Testis (tissue), 2 donors: ENCODE results near the gene CAMTA1.

ENCODE experiments used
- POLR2A ChIP-seq: fragments of 450-650 bp; IDR thresholded peaks from one replicate; pipeline ENCODE4 v1.6.1; 2017; ENCODE audit warnings: antibody characterized with exemption, mild to moderate bottlenecking, moderate library complexity
- TF ChIP-seq, protein P1 (sequence below), 3 experiments: fragments of 450-650 bp in 2 of 3; fragments of 200-600 bp in 1 of 3; sonication (generic) in 1 of 3; IDR thresholded peaks; one replicate each; pipeline ENCODE4 v1.5.1; 2016 to 2019; ENCODE audit warnings: antibody characterized with exemption in 3 of 3, mild to moderate bottlenecking in 2 of 3, moderate library complexity in 1 of 3

DNA sequence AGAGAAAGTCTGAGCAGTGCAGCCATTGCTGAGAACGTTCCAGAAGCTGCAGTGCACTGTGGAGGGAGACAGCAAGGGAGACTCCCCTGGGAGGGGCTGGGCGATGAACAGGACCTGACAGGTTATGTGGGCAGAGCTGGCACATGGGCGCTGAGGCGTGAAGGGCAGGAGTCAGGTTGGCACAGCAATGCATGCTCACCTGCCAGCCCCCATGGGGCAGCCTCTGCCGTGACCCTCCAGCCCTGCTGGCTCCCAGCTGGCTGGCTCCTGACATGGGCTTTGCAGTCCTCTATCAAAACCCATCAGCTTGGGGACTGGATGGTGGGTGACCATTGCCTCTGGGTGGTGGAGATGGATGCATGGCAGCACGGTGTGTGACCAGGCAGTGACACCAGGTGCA, 300.3 kb downstream of the CAMTA1 start:
- TF ChIP-seq POLR2A, result no peak
- TF ChIP-seq, protein P1, sequence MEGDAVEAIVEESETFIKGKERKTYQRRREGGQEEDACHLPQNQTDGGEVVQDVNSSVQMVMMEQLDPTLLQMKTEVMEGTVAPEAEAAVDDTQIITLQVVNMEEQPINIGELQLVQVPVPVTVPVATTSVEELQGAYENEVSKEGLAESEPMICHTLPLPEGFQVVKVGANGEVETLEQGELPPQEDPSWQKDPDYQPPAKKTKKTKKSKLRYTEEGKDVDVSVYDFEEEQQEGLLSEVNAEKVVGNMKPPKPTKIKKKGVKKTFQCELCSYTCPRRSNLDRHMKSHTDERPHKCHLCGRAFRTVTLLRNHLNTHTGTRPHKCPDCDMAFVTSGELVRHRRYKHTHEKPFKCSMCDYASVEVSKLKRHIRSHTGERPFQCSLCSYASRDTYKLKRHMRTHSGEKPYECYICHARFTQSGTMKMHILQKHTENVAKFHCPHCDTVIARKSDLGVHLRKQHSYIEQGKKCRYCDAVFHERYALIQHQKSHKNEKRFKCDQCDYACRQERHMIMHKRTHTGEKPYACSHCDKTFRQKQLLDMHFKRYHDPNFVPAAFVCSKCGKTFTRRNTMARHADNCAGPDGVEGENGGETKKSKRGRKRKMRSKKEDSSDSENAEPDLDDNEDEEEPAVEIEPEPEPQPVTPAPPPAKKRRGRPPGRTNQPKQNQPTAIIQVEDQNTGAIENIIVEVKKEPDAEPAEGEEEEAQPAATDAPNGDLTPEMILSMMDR (IDR thresholded peaks at IDR 0.05), result no peak
